ENCODE data around the gene MAFG. TPM values are rescaled to one million over a fixed set of nuclear protein-coding genes. Genes with fewer than 3 reads are reported as not detected.

Gene MAFG
- total and polyA plus RNA-seq, 2 of the 13 experiments (the other 11 are each of a cell fraction or from before 2014, with no cell fraction given), result 14.5 to 20.0 TPM

DNA sequence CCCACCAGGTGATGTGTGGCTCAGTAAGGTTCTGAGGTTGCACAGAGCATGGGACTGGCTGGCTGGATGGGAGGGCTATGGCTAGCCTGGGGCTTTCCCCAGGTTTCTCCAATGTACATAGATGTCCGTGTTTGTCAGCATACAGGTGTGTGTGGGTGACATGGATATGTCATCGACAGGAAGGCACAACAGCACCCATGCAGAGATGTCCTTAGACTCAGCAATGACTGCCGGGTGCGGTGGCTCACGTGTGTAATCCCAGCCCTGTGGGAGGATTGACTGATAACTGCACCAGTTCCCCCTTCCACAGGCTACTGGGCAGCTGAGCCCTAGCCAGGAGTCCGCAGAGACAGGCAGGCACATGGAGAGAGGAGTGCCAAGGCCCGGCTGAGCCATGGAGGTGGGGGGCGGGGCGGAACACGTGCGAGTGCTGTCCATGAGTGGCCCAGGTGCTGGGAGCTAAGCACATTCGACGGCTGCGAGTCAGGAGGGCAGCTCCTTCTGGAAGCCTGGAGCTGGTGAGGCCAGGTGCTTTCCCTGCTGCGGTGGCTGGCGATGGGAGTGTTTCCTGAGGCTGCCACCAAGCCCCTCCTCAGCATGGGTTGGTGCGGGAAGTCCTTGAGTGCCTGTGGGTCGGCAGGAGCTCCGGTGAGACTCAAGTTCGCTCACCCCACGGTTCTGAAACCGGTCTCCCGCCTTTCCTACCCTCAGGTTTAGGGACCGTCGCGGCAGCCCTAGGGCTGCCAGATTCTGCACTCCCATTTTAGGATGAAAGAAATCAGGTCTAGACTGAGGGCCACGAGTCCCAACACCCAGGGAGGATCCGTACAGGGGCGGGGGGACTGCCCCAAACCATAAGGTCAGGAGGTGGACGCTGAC lies 49.0 kb upstream of the MAFG start (continued):
- TF ChIP-seq, protein P1, sequence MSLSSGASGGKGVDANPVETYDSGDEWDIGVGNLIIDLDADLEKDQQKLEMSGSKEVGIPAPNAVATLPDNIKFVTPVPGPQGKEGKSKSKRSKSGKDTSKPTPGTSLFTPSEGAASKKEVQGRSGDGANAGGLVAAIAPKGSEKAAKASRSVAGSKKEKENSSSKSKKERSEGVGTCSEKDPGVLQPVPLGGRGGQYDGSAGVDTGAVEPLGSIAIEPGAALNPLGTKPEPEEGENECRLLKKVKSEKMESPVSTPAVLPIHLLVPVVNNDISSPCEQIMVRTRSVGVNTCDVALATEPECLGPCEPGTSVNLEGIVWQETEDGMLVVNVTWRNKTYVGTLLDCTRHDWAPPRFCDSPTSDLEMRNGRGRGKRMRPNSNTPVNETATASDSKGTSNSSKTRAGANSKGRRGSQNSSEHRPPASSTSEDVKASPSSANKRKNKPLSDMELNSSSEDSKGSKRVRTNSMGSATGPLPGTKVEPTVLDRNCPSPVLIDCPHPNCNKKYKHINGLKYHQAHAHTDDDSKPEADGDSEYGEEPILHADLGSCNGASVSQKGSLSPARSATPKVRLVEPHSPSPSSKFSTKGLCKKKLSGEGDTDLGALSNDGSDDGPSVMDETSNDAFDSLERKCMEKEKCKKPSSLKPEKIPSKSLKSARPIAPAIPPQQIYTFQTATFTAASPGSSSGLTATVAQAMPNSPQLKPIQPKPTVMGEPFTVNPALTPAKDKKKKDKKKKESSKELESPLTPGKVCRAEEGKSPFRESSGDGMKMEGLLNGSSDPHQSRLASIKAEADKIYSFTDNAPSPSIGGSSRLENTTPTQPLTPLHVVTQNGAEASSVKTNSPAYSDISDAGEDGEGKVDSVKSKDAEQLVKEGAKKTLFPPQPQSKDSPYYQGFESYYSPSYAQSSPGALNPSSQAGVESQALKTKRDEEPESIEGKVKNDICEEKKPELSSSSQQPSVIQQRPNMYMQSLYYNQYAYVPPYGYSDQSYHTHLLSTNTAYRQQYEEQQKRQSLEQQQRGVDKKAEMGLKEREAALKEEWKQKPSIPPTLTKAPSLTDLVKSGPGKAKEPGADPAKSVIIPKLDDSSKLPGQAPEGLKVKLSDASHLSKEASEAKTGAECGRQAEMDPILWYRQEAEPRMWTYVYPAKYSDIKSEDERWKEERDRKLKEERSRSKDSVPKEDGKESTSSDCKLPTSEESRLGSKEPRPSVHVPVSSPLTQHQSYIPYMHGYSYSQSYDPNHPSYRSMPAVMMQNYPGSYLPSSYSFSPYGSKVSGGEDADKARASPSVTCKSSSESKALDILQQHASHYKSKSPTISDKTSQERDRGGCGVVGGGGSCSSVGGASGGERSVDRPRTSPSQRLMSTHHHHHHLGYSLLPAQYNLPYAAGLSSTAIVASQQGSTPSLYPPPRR (CRISPR knock-in tag; IDR thresholded peaks at IDR 0.05; ENCODE audit: borderline replicate concordance), result peak; percentile 52; the same call in 1 of the 2 replicates
- TF ChIP-seq AGO2 (optimal IDR thresholded peaks at IDR 0.05; ENCODE audit: low read depth, low read length), result peak; percentile 99
- no peak for TF ChIP-seq MED8 (CRISPR knock-in tag; IDR thresholded peaks at IDR 0.05; ENCODE audit: insufficient replicate concordance)
- TF ChIP-seq CBX1 (IDR thresholded peaks at IDR 0.05; ENCODE audit: low read depth), result no peak
- TF ChIP-seq, protein P2, sequence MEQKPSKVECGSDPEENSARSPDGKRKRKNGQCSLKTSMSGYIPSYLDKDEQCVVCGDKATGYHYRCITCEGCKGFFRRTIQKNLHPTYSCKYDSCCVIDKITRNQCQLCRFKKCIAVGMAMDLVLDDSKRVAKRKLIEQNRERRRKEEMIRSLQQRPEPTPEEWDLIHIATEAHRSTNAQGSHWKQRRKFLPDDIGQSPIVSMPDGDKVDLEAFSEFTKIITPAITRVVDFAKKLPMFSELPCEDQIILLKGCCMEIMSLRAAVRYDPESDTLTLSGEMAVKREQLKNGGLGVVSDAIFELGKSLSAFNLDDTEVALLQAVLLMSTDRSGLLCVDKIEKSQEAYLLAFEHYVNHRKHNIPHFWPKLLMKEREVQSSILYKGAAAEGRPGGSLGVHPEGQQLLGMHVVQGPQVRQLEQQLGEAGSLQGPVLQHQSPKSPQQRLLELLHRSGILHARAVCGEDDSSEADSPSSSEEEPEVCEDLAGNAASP (CRISPR knock-in tag; IDR thresholded peaks at IDR 0.05; ENCODE audit: borderline replicate concordance), result no peak
- 0 out of 2 replicates have a peak, but pooled peaks have one; percentile 78 for TF ChIP-seq ZNF775 (CRISPR knock-in tag; IDR thresholded peaks at IDR 0.05; ENCODE audit: borderline replicate concordance)
- peak; percentile 55; the same call in 1 of the 2 replicates for TF ChIP-seq SALL1 (CRISPR knock-in tag; IDR thresholded peaks at IDR 0.05)
- TF ChIP-seq ATF7 (IDR thresholded peaks at IDR 0.05), result no peak
- TF ChIP-seq ATF7 (CRISPR knock-in tag; IDR thresholded peaks at IDR 0.05), result no peak; the same call in none of the 2 replicates
- no peak for TF ChIP-seq SNAPC2 (CRISPR knock-in tag; IDR thresholded peaks at IDR 0.05)
- TF ChIP-seq, protein P3, sequence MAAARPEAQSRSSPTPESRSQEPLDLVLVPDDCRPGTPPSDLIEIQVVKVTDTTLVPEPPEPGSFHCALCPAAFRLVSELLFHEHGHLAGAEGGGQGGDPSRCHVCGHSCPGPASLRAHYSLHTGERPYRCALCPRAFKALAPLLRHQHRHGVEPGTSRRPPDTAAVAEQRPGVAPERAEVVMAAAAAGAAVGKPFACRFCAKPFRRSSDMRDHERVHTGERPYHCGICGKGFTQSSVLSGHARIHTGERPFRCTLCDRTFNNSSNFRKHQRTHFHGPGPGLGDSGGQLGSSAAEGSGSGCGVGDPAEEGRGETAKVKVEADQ (CRISPR knock-in tag; IDR thresholded peaks at IDR 0.05; ENCODE audit: borderline replicate concordance), result no peak
- TF ChIP-seq, protein P4, sequence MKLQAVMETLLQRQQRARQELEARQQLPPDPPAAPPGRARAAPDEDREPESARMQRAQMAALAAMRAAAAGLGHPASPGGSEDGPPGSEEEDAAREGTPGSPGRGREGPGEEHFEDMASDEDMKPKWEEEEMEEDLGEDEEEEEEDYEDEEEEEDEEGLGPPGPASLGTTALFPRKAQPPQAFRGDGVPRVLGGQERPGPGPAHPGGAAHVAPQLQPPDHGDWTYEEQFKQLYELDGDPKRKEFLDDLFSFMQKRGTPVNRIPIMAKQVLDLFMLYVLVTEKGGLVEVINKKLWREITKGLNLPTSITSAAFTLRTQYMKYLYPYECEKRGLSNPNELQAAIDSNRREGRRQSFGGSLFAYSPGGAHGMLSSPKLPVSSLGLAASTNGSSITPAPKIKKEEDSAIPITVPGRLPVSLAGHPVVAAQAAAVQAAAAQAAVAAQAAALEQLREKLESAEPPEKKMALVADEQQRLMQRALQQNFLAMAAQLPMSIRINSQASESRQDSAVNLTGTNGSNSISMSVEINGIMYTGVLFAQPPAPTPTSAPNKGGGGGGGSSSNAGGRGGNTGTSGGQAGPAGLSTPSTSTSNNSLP (IDR thresholded peaks at IDR 0.05; ENCODE audit: low read depth, low read length), result no peak
- TF ChIP-seq ZNF660 (CRISPR knock-in tag; IDR thresholded peaks at IDR 0.05; ENCODE audit: borderline replicate concordance, low read depth), result no peak
- TF ChIP-seq, protein P5, sequence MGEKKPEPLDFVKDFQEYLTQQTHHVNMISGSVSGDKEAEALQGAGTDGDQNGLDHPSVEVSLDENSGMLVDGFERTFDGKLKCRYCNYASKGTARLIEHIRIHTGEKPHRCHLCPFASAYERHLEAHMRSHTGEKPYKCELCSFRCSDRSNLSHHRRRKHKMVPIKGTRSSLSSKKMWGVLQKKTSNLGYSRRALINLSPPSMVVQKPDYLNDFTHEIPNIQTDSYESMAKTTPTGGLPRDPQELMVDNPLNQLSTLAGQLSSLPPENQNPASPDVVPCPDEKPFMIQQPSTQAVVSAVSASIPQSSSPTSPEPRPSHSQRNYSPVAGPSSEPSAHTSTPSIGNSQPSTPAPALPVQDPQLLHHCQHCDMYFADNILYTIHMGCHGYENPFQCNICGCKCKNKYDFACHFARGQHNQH (CRISPR knock-in tag; IDR thresholded peaks at IDR 0.05), result no peak; the same call in 1 of the 2 replicates
- peak; percentile 84; the same call in 1 of the 2 replicates for TF ChIP-seq ZNF879 (CRISPR knock-in tag; IDR thresholded peaks at IDR 0.05)
- no peak for TF ChIP-seq ZNF563 (CRISPR knock-in tag; IDR thresholded peaks at IDR 0.05)
- TF ChIP-seq, protein P6, sequence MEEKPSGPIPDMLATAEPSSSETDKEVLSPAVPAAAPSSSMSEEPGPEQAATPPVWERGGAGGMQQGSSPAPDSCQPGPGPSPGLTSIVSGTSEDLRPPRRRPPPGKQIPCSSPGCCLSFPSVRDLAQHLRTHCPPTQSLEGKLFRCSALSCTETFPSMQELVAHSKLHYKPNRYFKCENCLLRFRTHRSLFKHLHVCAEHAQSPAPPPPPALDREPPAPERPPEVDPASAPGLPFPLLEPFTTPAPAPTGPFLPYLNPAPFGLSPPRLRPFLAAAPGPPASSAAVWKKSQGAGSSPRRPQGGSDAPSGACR (CRISPR knock-in tag; IDR thresholded peaks at IDR 0.05), result peak; percentile 96

All from HepG2 (cell line).